Thymus (tissue), 11 donors: ENCODE data around the gene CNOT9. TPM values are rescaled to one million over a fixed set of nuclear protein-coding genes. Genes with fewer than 3 reads are reported as not detected.
A peak's percentile ranks its signal among the peaks of the same experiment; 100 is the strongest.

ENCODE experiments used
- DNase-seq, 9 donors: peaks; one replicate each; pipeline ENCODE4 v3.0.0-alpha.2; 2013; ENCODE audit warnings: low spot score in 9 of 9, low read depth in 6 of 9, missing footprints in 1 of 9
- H3K27ac ChIP-seq, 2 donors: one replicate each; pipeline ENCODE4 v1.5.1; 2013; ENCODE audit warnings: control low read depth in 1 of 2, low read depth in 1 of 2, low read length in 1 of 2, mild to moderate bottlenecking in 1 of 2, moderate library complexity in 1 of 2
- H3K27me3 ChIP-seq, 2 donors: one replicate each; pipeline ENCODE4 v1.5.1; 2013; ENCODE audit warnings: low read length in 1 of 2; ENCODE audit not compliant: control insufficient read depth in 2 of 2, insufficient read depth in 1 of 2
- H3K36me3 ChIP-seq, 2 donors: one replicate each; pipeline ENCODE4 v1.5.1; 2013; ENCODE audit warnings: low read length in 1 of 2, mild to moderate bottlenecking in 1 of 2, moderate library complexity in 1 of 2; ENCODE audit not compliant: control insufficient read depth in 2 of 2, insufficient read depth in 2 of 2
- H3K4me1 ChIP-seq, 2 donors: one replicate each; pipeline ENCODE4 v1.5.1; 2013; ENCODE audit warnings: low read length in 2 of 2; ENCODE audit not compliant: control insufficient read depth in 2 of 2, insufficient read depth in 2 of 2
- H3K4me3 ChIP-seq, 2 donors: one replicate each; pipeline ENCODE4 v1.5.1; 2013; ENCODE audit warnings: low read length in 2 of 2, control low read depth in 1 of 2, mild to moderate bottlenecking in 1 of 2
- H3K9me3 ChIP-seq, 2 donors: one replicate each; pipeline ENCODE4 v1.5.1; 2013; ENCODE audit warnings: low read length in 1 of 2, mild to moderate bottlenecking in 1 of 2; ENCODE audit not compliant: control insufficient read depth in 2 of 2, insufficient read depth in 1 of 2
- WGBS: extraction: QIAGEN DNeasy Blood & Tissue Kit; methylation state at CpG from one replicate; pipeline ENCODE4 v1.1.7; 2013; 5-methylcytosine and 5-hydroxymethylcytosine counted together
- polyA plus RNA-seq: library from polyadenylated mRNA; stranded (reverse); fragments of 200-250 nt; gene quantifications from one replicate; pipeline ENCODE4 v1.2.3, GENCODE V29; 2013
- total RNA-seq: library from RNA; stranded (reverse); fragments of 120-200 nt; gene quantifications from one replicate; pipeline ENCODE4 v1.2.4, GENCODE V29; 2013
- donor health status: healthy.

Gene CNOT9
- total and polyA plus RNA-seq, 2 donors = 25.6 to 52.8 TPM

GRCh38 chr2:218569038-218569431, 396 bp downstream of the CNOT9 start:
- Histone ChIP-seq H3K36me3 (peaks cover 7 to 22% of the 10 kb centered on the region in 2 donors), H3K4me1 (peaks cover 14 to 21% of the 10 kb centered on the region in 2 donors)

GRCh38 chr2:218569661-218570500, 1.2 kb downstream of the CNOT9 start:
- Histone ChIP-seq H3K27me3 (no peaks in the 10 kb centered on the region), H3K4me1 (peaks cover 14 to 21% of the 10 kb centered on the region in 2 donors), H3K9me3 (peaks cover 0 to 2% of the 10 kb centered on the region in 2 donors), H3K4me3 (peak overlapping the region; percentile 74 to 99), H3K36me3 (peaks cover 9 to 23% of the 10 kb centered on the region in 2 donors), H3K27ac (peak overlapping the region; percentile 43 to 90)
- DNase-seq = peak in 4 of 9 donors; percentile 3 to 23 (median 4)
- WGBS = 21% methylated on average over 10 of the region's 10 CpGs

More at GRCh38 chr2:218569038-218569431, 396 bp downstream of the CNOT9 start:
- peak in 6 of 9 donors; percentile 10 to 56 (median 28) for DNase-seq
- H3K27ac ChIP-seq = peak overlapping the region; percentile 83 to 90
- under 1% methylated on average over 31 of the region's 31 CpGs for WGBS
- peak overlapping the region; percentile 74 to 99 for H3K4me3 ChIP-seq
- peaks cover 0 to 2% of the 10 kb centered on the region in 2 donors for H3K9me3 ChIP-seq
- no peaks in the 10 kb centered on the region for H3K27me3 ChIP-seq

GRCh38 chr2:218570850-218571249, 2.2 kb downstream of the CNOT9 start:
- 64% methylated on average over 6 of the region's 6 CpGs for WGBS
- H3K4me3 ChIP-seq = no peak overlapping the region
- DNase-seq = no peak
- peaks cover 14 to 21% of the 10 kb centered on the region in 2 donors for H3K4me1 ChIP-seq
- H3K27me3 ChIP-seq = no peaks in the 10 kb centered on the region
- H3K27ac ChIP-seq = no peak overlapping the region
- peaks cover 0 to 2% of the 10 kb centered on the region in 2 donors for H3K9me3 ChIP-seq
- peaks cover 9 to 25% of the 10 kb centered on the region in 2 donors for H3K36me3 ChIP-seq

- Histone ChIP-seq H3K27me3 (no peaks in the 10 kb centered on the region), H3K9me3 (no peaks in the 10 kb centered on the region), H3K4me1 (no peaks in the 10 kb centered on the region), H3K4me3 (no peak overlapping the region), H3K27ac (no peak overlapping the region), H3K36me3 (peaks cover 16 to 46% of the 10 kb centered on the region in 2 donors)
- no peak for DNase-seq
- WGBS = over 99% methylated on average over 4 of the region's 4 CpGs
Measured at GRCh38 chr2:218576854-218577253, 8.2 kb downstream of the CNOT9 start.

- DNase-seq = no peak
- H3K4me3 ChIP-seq = no peak overlapping the region
- H3K36me3 ChIP-seq = peaks cover 16 to 45% of the 10 kb centered on the region in 2 donors
- no peaks in the 10 kb centered on the region for H3K4me1 ChIP-seq
- H3K27ac ChIP-seq = no peak overlapping the region
- no peaks in the 10 kb centered on the region for H3K9me3 ChIP-seq
- H3K27me3 ChIP-seq = no peaks in the 10 kb centered on the region
- 97% methylated on average over 3 of the region's 3 CpGs for WGBS
Measured at GRCh38 chr2:218577482-218578220, 9.0 kb downstream of the CNOT9 start.

- WGBS = 98% methylated on average over 3 of the region's 3 CpGs
Measured at GRCh38 chr2:218578272-218578877, 9.7 kb downstream of the CNOT9 start.

GRCh38 chr2:218582076-218582475, 13.4 kb downstream of the CNOT9 start:
- 98% methylated on average over 7 of the region's 7 CpGs for WGBS
- peaks cover 29 to 57% of the 10 kb centered on the region in 2 donors for H3K36me3 ChIP-seq

More at GRCh38 chr2:218578272-218578877, 9.7 kb downstream of the CNOT9 start:
- Histone ChIP-seq H3K36me3 (peaks cover 23 to 46% of the 10 kb centered on the region in 2 donors), H3K4me3 (no peak overlapping the region), H3K4me1 (no peaks in the 10 kb centered on the region), H3K27ac (no peak overlapping the region), H3K9me3 (no peaks in the 10 kb centered on the region), H3K27me3 (no peaks in the 10 kb centered on the region)
- no peak for DNase-seq

GRCh38 chr2:218583983-218584850, 15.6 kb downstream of the CNOT9 start:
- H3K27me3 ChIP-seq = no peaks in the 10 kb centered on the region
- H3K36me3 ChIP-seq = peaks cover 31 to 67% of the 10 kb centered on the region in 2 donors
- no peak for DNase-seq
- no peak overlapping the region for H3K27ac ChIP-seq
- H3K9me3 ChIP-seq = no peaks in the 10 kb centered on the region
- 98% methylated on average over 6 of the region's 6 CpGs for WGBS
- H3K4me3 ChIP-seq = no peak overlapping the region
- no peaks in the 10 kb centered on the region for H3K4me1 ChIP-seq

More at GRCh38 chr2:218582076-218582475, 13.4 kb downstream of the CNOT9 start:
- Histone ChIP-seq H3K4me1 (no peaks in the 10 kb centered on the region), H3K27me3 (no peaks in the 10 kb centered on the region), H3K27ac (no peak overlapping the region), H3K9me3 (no peaks in the 10 kb centered on the region), H3K4me3 (no peak overlapping the region)
- no peak for DNase-seq
